ENCODE measurements around the gene ROCK2. TPM values are rescaled to one million over a fixed set of nuclear protein-coding genes. Genes with fewer than 3 reads are reported as not detected.

ROCK2 gene
- total and polyA plus RNA-seq, 2 of the 8 experiments (the other 6 are each of a cell fraction or from before 2014, with no cell fraction given), result 2.7 to 29.0 TPM

DNA sequence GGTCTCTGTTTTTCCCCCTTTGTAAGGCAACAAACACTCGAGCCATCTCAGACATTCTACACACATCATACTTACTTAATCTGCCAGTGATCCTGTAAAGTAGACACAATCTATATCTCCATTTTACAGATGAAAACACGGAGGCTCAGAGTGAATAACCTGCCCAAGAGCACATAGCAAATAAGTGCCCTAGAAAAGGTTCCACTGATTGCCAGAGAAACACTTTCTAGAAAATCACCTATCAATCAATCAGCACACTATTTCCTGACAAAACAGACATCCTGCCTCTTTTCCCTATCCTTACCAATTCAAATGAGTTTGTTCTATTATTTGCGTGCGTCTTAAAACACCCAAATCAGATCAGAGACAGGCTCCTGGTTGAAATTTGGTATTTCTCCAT is 165.2 kb downstream of the ROCK2 start:
- H3K4me2 ChIP-seq (ENCODE audit: insufficient read depth in 1 of 2, low read depth in 2 of 2, low read length in 2 of 2), result no peak overlapping the region
- no peak overlapping the region for H3K27ac ChIP-seq (ENCODE audit: low read depth, low read length)
- no peak overlapping the region for H2BK120ac ChIP-seq (replicated peaks; ENCODE audit: low read depth, low read length)
- H3K56ac ChIP-seq (replicated peaks; ENCODE audit: insufficient read length, low read depth, low read length), result no peak overlapping the region
- no peaks in the 10 kb centered on the region; a peak in 2 of 8 replicates for H3K36me3 ChIP-seq (ENCODE audit: control insufficient read depth in 2 of 4, insufficient read depth in 4 of 4, low read length in 3 of 4)
- H3K23ac ChIP-seq (ENCODE audit: insufficient read length), result no peak overlapping the region
- H3K27me3 ChIP-seq (replicated peaks in 1 of 4; ENCODE audit: control insufficient read depth in 3 of 4, extremely low read depth in 1 of 4, insufficient read depth in 3 of 4, low read length in 3 of 4), result no peaks in the 10 kb centered on the region
- FAIRE-seq (no peak), DNase-seq (ENCODE audit: low read depth in 1 of 2, low spot score in 2 of 2) (no peak)
- CTCF ChIA-PET (ENCODE audit: partially characterized antibody), result interaction anchor here (1.0 kb wide), 1 partner anchor 46 kb away, joined by 3 read pairs; a partner anchor contains a TSS
- H3K18ac ChIP-seq (ENCODE audit: extremely low read depth, low read length), result no peak overlapping the region
- no peak overlapping the region for H2BK12ac ChIP-seq (ENCODE audit: low read depth, low read length)
- POLR2A ChIA-PET (ENCODE audit: partially characterized antibody), result no interaction called here
- no peak overlapping the region for H2BK20ac ChIP-seq (ENCODE audit: low read length)
- no peak overlapping the region for H2AK5ac ChIP-seq (ENCODE audit: low read depth, low read length)
- no peak overlapping the region for H4K5ac ChIP-seq (ENCODE audit: insufficient read length, low read depth, low read length)
- H4K91ac ChIP-seq (replicated peaks; ENCODE audit: insufficient read length, low read length), result no peak overlapping the region
- 84% methylated on average over 4 of the region's 4 CpGs; no CpG with 5 or more reads in 1 of the 2 experiments for WGBS, 2 experiments (ENCODE audit: extremely low coverage in 1 of 2, insufficient coverage in 1 of 2, insufficient read length in 1 of 2, insufficient replicate concordance in 2 of 2, low coverage in 1 of 2, low lambda C conversion rate in 2 of 2, missing lambda C conversion rate in 1 of 2)
- H3K9ac ChIP-seq (replicated peaks in 1 of 4; ENCODE audit: extremely low read depth in 1 of 4, low read depth in 3 of 4, low read length in 3 of 4), result no peak overlapping the region
- no peaks in the 10 kb centered on the region; the same call in 1 of the 2 replicates for H3K79me1 ChIP-seq (ENCODE audit: low read depth, low read length)
- no peak overlapping the region for H2BK5ac ChIP-seq (ENCODE audit: low read depth, low read length)
- no peak overlapping the region for H3K4ac ChIP-seq (replicated peaks; ENCODE audit: insufficient read length, low read depth, low read length)
- no peak overlapping the region for H2BK15ac ChIP-seq (ENCODE audit: low read length)
- H3K79me2 ChIP-seq (ENCODE audit: control insufficient read depth in 1 of 2, insufficient read depth in 2 of 2, low read length in 2 of 2), result no peaks in the 10 kb centered on the region
- H3K4me3 ChIP-seq (ENCODE audit: extremely low read depth in 1 of 4, insufficient read depth in 2 of 4, low read depth in 3 of 4, low read length in 4 of 4), result no peak overlapping the region
- no peak overlapping the region for H3K14ac ChIP-seq (ENCODE audit: insufficient read length)
- no peak overlapping the region for H2AFZ ChIP-seq (ENCODE audit: low read length)
- H3K9me3 ChIP-seq (ENCODE audit: insufficient read depth in 2 of 2, low read depth in 1 of 2, low read length in 1 of 2), result no peaks in the 10 kb centered on the region
- no peak overlapping the region for H4K8ac ChIP-seq (ENCODE audit: extremely low read depth, insufficient read depth, low read length)
- H4K20me1 ChIP-seq (replicated peaks in 1 of 2; ENCODE audit: control insufficient read depth in 1 of 2, insufficient read depth in 2 of 2, low read length in 2 of 2), result no peaks in the 10 kb centered on the region
- H3K4me1 ChIP-seq (replicated peaks in 1 of 4; ENCODE audit: control insufficient read depth in 3 of 4, insufficient read depth in 4 of 4, low read length in 3 of 4), result no peaks in the 10 kb centered on the region
- TF ChIP-seq GABPA (IDR thresholded peaks at IDR 0.05; ENCODE audit: borderline replicate concordance, insufficient read depth, low read length), result no peak
- TF ChIP-seq JUND (IDR thresholded peaks at IDR 0.05; ENCODE audit: low read length), result no peak
- TF ChIP-seq RXRA (IDR thresholded peaks at IDR 0.05; ENCODE audit: insufficient read depth, low read depth, low read length), result no peak
- TF ChIP-seq POLR2AphosphoS5 (IDR thresholded peaks at IDR 0.05; ENCODE audit: low read depth, low read length), result no peak
- no peak for TF ChIP-seq CHD1 (IDR thresholded peaks at IDR 0.05; ENCODE audit: low read depth, low read length)
- no peak for TF ChIP-seq NANOG (IDR thresholded peaks at IDR 0.05; ENCODE audit: insufficient read depth, low read depth, low read length, poor library complexity, severe bottlenecking)
- no peak for TF ChIP-seq POLR2A (IDR thresholded peaks at IDR 0.05; ENCODE audit: control extremely low read depth in 1 of 2, low read depth in 2 of 2, low read length in 2 of 2)
- TF ChIP-seq MAFK (IDR thresholded peaks at IDR 0.05; ENCODE audit: low read depth, low read length), result no peak
- no peak for TF ChIP-seq CBX5 (IDR thresholded peaks at IDR 0.05; ENCODE audit: low read depth, low read length)
- TF ChIP-seq GTF2F1 (IDR thresholded peaks at IDR 0.05; ENCODE audit: borderline replicate concordance, low read depth, low read length), result no peak
- no peak for TF ChIP-seq YY1 (IDR thresholded peaks at IDR 0.05; ENCODE audit: low read depth, low read length)
- no peaks in the 10 kb centered on the region for H3K23me2 ChIP-seq (ENCODE audit: low read depth, low read length)

Measured in H1 (cell line).